Calu3 (cell line): ENCODE measurements around the gene DDX5. TPM values are rescaled to one million over a fixed set of nuclear protein-coding genes. Genes with fewer than 3 reads are reported as not detected.
"Not testable (repeated sequence)": the region's sequence is repeated elsewhere in the genome, so short reads cannot be mapped to it uniquely, and the experiment has no call there.

ENCODE experiments used
- BruUV-seq: library from RNA; stranded (reverse); fragments of 400-500 nt; replicated peaks from 2 replicates; lab custom pipeline; 2021; lab: Mats Ljungman, UMichigan
- CTCF ChIA-PET: fragments of 300-600 bp; sonication (Branson Sonifier 250); formaldehyde crosslinking; loops from one replicate; lab custom pipeline; 2022; ENCODE audit warnings: antibody characterized with exemption; lab: Charles Lee
- DNase-seq: peaks from one replicate; pipeline ENCODE4 v3.0.0; 2022
- H3K27ac Mint-ChIP-seq: one replicate; pipeline ENCODE4 v1.8.0; 2022; ENCODE audit warnings: mixed read lengths; ENCODE audit not compliant: unreplicated experiment
- H3K27me3 Mint-ChIP-seq: one replicate; pipeline ENCODE4 v1.8.0; 2022; ENCODE audit warnings: mixed read lengths; ENCODE audit not compliant: unreplicated experiment
- H3K36me3 Mint-ChIP-seq: one replicate; pipeline ENCODE4 v1.8.0; 2022; ENCODE audit warnings: mild to moderate bottlenecking, moderate library complexity, mixed read lengths; ENCODE audit not compliant: insufficient read depth, unreplicated experiment
- H3K4me1 Mint-ChIP-seq: one replicate; pipeline ENCODE4 v1.8.0; 2022; ENCODE audit warnings: mild to moderate bottlenecking, low read depth, mixed read lengths; ENCODE audit not compliant: unreplicated experiment
- H3K4me3 Mint-ChIP-seq: one replicate; pipeline ENCODE4 v1.8.0; 2022; ENCODE audit warnings: mild to moderate bottlenecking, low read depth, moderate library complexity, mixed read lengths; ENCODE audit not compliant: unreplicated experiment
- H3K9me3 Mint-ChIP-seq: one replicate; pipeline ENCODE4 v1.8.0; 2022; ENCODE audit warnings: low read depth, mixed read lengths; ENCODE audit not compliant: unreplicated experiment
- intact Hi-C: fragments of 100-400 bp; cut with micrococcal nuclease; formaldehyde crosslinking; loops from one replicate; pipeline ENCODE4 v1.10.0; 2022; ENCODE audit not compliant: unreplicated experiment
- total RNA-seq: library from RNA; stranded (reverse); gene quantifications from 2 replicates; pipeline ENCODE4 v1.2.3, GENCODE V29; 2022
- TF ChIP-seq, protein P1 (sequence below): fragments of 200-600 bp; IDR thresholded peaks from one replicate; pipeline ENCODE4 v1.8.0; 2022; ENCODE audit warnings: antibody characterized with exemption; ENCODE audit not compliant: unreplicated experiment

DDX5 gene
- total RNA-seq, 1 experiment from 2014 or later = 384 TPM

DNA sequence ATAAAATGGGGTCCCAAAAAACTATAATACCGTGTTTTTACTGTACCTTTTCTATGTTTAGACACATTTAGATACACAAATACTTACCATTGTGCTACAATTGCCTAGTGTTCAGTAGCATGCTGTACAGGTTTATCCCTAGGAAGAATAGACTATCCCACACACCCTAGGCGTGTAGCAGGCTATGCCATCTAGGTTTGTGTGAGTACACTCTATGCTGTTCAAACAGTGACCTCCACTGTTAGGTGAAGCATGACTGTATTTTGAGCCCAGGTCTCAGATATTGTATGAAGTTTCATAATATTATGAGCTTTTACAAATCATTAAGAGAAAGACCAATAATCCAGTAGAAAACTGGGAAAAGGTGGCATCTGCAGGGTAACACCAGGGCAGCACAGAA lies 33.5 kb downstream of the DDX5 start:
- H3K4me1 Mint-ChIP-seq = no peaks in the 10 kb centered on the region
- no TSS peak for BruUV-seq
- CTCF ChIA-PET = interaction anchor here (0.7 kb wide), 1 partner anchor 12 kb away, joined by 3 read pairs; no protein-coding TSS in a partner anchor
- no peaks in the 10 kb centered on the region for H3K27me3 Mint-ChIP-seq
- H3K27ac Mint-ChIP-seq = no peak overlapping the region
- intact Hi-C loops = no loop called here
- TF ChIP-seq, protein P1, sequence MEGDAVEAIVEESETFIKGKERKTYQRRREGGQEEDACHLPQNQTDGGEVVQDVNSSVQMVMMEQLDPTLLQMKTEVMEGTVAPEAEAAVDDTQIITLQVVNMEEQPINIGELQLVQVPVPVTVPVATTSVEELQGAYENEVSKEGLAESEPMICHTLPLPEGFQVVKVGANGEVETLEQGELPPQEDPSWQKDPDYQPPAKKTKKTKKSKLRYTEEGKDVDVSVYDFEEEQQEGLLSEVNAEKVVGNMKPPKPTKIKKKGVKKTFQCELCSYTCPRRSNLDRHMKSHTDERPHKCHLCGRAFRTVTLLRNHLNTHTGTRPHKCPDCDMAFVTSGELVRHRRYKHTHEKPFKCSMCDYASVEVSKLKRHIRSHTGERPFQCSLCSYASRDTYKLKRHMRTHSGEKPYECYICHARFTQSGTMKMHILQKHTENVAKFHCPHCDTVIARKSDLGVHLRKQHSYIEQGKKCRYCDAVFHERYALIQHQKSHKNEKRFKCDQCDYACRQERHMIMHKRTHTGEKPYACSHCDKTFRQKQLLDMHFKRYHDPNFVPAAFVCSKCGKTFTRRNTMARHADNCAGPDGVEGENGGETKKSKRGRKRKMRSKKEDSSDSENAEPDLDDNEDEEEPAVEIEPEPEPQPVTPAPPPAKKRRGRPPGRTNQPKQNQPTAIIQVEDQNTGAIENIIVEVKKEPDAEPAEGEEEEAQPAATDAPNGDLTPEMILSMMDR = no peak
- no peak overlapping the region for H3K4me3 Mint-ChIP-seq
- DNase-seq = no peak
- H3K36me3 Mint-ChIP-seq = no peaks in the 10 kb centered on the region
- H3K9me3 Mint-ChIP-seq = no peaks in the 10 kb centered on the region

GRCh38 chr17:64471440-64471839 lies 34.6 kb downstream of the DDX5 start:
- H3K36me3 Mint-ChIP-seq = no peaks in the 10 kb centered on the region
- no peak overlapping the region for H3K27ac Mint-ChIP-seq
- DNase-seq = no peak

GRCh38 chr17:64470625-64471024 lies 35.5 kb downstream of the DDX5 start:
- peaks cover 4% of the 10 kb centered on the region for H3K36me3 Mint-ChIP-seq
- TF ChIP-seq, protein P1 = no peak
- no peak for DNase-seq
- no peaks in the 10 kb centered on the region for H3K27me3 Mint-ChIP-seq
- CTCF ChIA-PET = no interaction called here
- no peak overlapping the region for H3K27ac Mint-ChIP-seq
- H3K4me1 Mint-ChIP-seq = peaks cover 15% of the 10 kb centered on the region
- H3K4me3 Mint-ChIP-seq = no peak overlapping the region
- no TSS peak for BruUV-seq
- intact Hi-C loops = no loop called here
- H3K9me3 Mint-ChIP-seq = no peaks in the 10 kb centered on the region

More at GRCh38 chr17:64471440-64471839, 34.6 kb downstream of the DDX5 start:
- CTCF ChIA-PET = no interaction called here
- TF ChIP-seq, protein P1 = no peak
- BruUV-seq = no TSS peak
- intact Hi-C loops = no loop called here
- H3K4me3 Mint-ChIP-seq = no peak overlapping the region
- H3K4me1 Mint-ChIP-seq = peaks cover 9% of the 10 kb centered on the region
- H3K9me3 Mint-ChIP-seq = no peaks in the 10 kb centered on the region
- H3K27me3 Mint-ChIP-seq = no peaks in the 10 kb centered on the region

DNA sequence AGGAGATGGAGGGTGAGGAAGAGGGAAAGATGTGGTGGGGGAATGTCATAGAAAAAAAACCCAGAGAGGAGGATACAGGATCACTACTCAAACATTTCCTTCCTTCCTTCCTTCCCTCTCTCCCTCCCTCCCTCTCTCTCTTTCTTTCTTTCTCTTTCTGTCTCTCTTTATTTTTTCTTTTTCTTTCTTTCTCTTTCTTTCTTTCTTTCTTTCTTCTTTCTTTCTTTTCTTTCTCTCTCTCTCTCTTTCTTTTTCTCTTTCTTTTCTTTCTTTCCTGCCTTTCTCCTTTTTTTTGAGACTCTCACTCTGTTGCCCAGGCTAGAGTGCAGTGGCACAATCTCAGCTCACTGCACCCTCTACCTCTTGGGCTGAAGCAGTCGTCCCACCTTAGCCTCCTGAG lies 39.3 kb downstream of the DDX5 start:
- H3K36me3 Mint-ChIP-seq, intact Hi-C loops, H3K27ac Mint-ChIP-seq, CTCF ChIA-PET, H3K4me3 Mint-ChIP-seq, BruUV-seq, H3K9me3 Mint-ChIP-seq, DNase-seq, H3K27me3 Mint-ChIP-seq: not testable (repeated sequence)
- H3K4me1 Mint-ChIP-seq = peaks cover 15% of the 10 kb centered on the region

DNA sequence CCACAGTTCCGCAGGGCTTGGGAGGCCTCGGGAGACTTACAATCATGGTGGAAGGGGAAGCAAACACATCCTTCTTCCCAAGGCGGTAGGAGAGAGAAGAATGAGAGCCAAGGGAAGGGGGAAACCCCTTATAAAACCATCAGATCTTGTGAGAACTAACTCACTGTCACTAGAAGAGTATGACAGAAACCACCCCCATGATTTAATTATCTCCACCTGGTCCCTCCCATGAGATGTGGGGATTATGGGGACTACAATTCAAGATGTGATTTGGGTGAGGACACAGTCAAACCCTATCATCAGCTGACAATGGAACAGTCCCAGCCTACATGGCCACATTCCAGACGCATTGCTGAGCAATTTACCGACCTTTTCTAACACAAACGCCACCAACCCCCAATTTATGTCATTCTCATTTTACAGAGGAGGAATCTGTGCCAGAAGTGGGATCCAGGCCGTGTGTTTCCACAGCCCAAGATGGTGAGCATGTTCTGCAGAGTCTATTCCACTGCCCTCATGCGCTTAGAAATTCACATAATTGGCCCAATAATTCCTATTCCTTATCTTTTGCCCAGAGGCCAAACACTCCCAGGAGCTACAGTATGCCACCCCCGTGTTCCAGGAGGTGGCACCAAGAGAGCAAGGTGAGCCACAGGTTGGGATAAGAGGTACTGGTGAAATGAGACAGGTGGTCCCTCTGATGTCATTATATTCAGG lies 39.9 kb downstream of the DDX5 start:
- DNase-seq = no peak
- CTCF ChIA-PET = no interaction called here

More for the DNA sequence above, 39.9 kb downstream of the DDX5 start:
- no peaks in the 10 kb centered on the region for H3K9me3 Mint-ChIP-seq
- TF ChIP-seq, protein P1 = no peak
- no peak overlapping the region for H3K27ac Mint-ChIP-seq
- H3K4me1 Mint-ChIP-seq = peaks cover 15% of the 10 kb centered on the region
- no peaks in the 10 kb centered on the region for H3K27me3 Mint-ChIP-seq
- intact Hi-C loops = no loop called here
- H3K4me3 Mint-ChIP-seq = no peak overlapping the region
- no TSS peak for BruUV-seq
- H3K36me3 Mint-ChIP-seq = peaks cover 4% of the 10 kb centered on the region
